Large intestine (tissue), 12 donors: ENCODE measurements around the gene CKMT2. TPM values are rescaled to one million over a fixed set of nuclear protein-coding genes. Genes with fewer than 3 reads are reported as not detected.

Experiments
- DNase-seq, 2 donors: peaks; one replicate each; pipeline versions ENCODE4 v3.0.0 to v3.0.0-alpha.2; 2013
- H3K27ac ChIP-seq: one replicate; pipeline ENCODE4 v1.5.1; 2013; ENCODE audit warnings: low read length
- H3K27me3 ChIP-seq: 2 replicates; pipeline ENCODE4 v1.6.1; 2013; ENCODE audit warnings: low read length; ENCODE audit not compliant: control insufficient read depth, insufficient read depth
- H3K36me3 ChIP-seq: 2 replicates; pipeline ENCODE4 v1.6.1; 2013; ENCODE audit warnings: low read length; ENCODE audit not compliant: control insufficient read depth, insufficient read depth
- H3K4me1 ChIP-seq: one replicate; pipeline ENCODE4 v1.6.1; 2013; ENCODE audit warnings: low read length; ENCODE audit not compliant: control insufficient read depth, insufficient read depth
- H3K4me3 ChIP-seq: one replicate; pipeline ENCODE4 v1.5.1; 2013; ENCODE audit warnings: low read length
- H3K9me3 ChIP-seq: one replicate; pipeline ENCODE4 v1.6.1; 2013; ENCODE audit warnings: mild to moderate bottlenecking, low read depth, low read length, moderate library complexity; ENCODE audit not compliant: control insufficient read depth
- WGBS: methylation state at CpG from one replicate; pipeline ENCODE4 v1.1.5; 2013; ENCODE audit warnings: low lambda C conversion rate; ENCODE audit not compliant: insufficient coverage; 5-methylcytosine and 5-hydroxymethylcytosine counted together
- long read RNA-seq, 11 donors: transcript quantifications; one replicate each; lab custom pipeline, GENCODE V29; 2026
- polyA plus RNA-seq: library from polyadenylated mRNA; unstranded; fragments of 120-200 nt; gene quantifications from one replicate; pipeline ENCODE4 v1.2.1, GENCODE V29; 2013

Gene CKMT2
- 2.7 TPM for polyA plus RNA-seq
- long read RNA-seq, donor 1 = 0 reads
- long read RNA-seq, donor 2 = 0 reads
- long read RNA-seq, donor 3 = 0 reads
- long read RNA-seq, donor 4 = 0 reads
- long read RNA-seq, donor 5 = 0 reads
- long read RNA-seq, donor 6 = 0 reads
- long read RNA-seq, donor 7 = 0 reads
- long read RNA-seq, donor 8, partial matches to known transcripts = 0 of 1 reads
- long read RNA-seq, donor 8, other reads (novel, unspliced or antisense) = 0 of 1 reads
- long read RNA-seq, donor 9 = 0 reads
- long read RNA-seq, donor 10, partial matches to known transcripts = 0 of 1 reads
- long read RNA-seq, donor 10, other reads (novel, unspliced or antisense) = 0 of 1 reads
- long read RNA-seq, donor 11 = 0 reads

GRCh38 chr5:81233080-81233634 is at the start of gene CKMT2:
TSS of gene CKMT2 (plus strand) at chr5:81233322. CDS start at chr5:81251133, 17,811 bp downstream.
- WGBS = no CpG with 5 or more reads among the region's 28 CpGs
- Histone ChIP-seq H3K36me3 (no peaks in the 10 kb centered on the region), H3K9me3 (no peaks in the 10 kb centered on the region), H3K4me3 (peak within 1 kb of the TSS; percentile 36), H3K27me3 (no peaks in the 10 kb centered on the region), H3K4me1 (peaks cover 5% of the 10 kb centered on the region), H3K27ac (no peak within 1 kb of the TSS)
- peak; percentile 37 to 76 for DNase-seq

GRCh38 chr5:81183811-81184748 is 49.0 kb upstream of the CKMT2 start:
- WGBS = no CpG with 5 or more reads among the region's 11 CpGs

GRCh38 chr5:81184749-81185110 is 48.4 kb upstream of the CKMT2 start:
- WGBS = 67% methylated on average over 1 of the region's 6 CpGs
- Histone ChIP-seq H3K9me3 (no peaks in the 10 kb centered on the region), H3K27me3 (no peaks in the 10 kb centered on the region), H3K36me3 (no peaks in the 10 kb centered on the region), H3K4me1 (no peaks in the 10 kb centered on the region), H3K27ac (no peak overlapping the region), H3K4me3 (no peak overlapping the region)
- no peak for DNase-seq

More at GRCh38 chr5:81183811-81184748, 49.0 kb upstream of the CKMT2 start:
- Histone ChIP-seq H3K27ac (no peak overlapping the region), H3K27me3 (no peaks in the 10 kb centered on the region), H3K36me3 (no peaks in the 10 kb centered on the region), H3K4me1 (no peaks in the 10 kb centered on the region), H3K9me3 (no peaks in the 10 kb centered on the region), H3K4me3 (no peak overlapping the region)
- no peak for DNase-seq

- WGBS = no CpG with 5 or more reads among the region's 6 CpGs
- no peaks in the 10 kb centered on the region for H3K9me3 ChIP-seq
- no peaks in the 10 kb centered on the region for H3K4me1 ChIP-seq
- H3K27ac ChIP-seq = no peak overlapping the region
- peak in 1 of 2 donors; percentile 29 for DNase-seq
- H3K36me3 ChIP-seq = no peaks in the 10 kb centered on the region
- no peak overlapping the region for H3K4me3 ChIP-seq
- no peaks in the 10 kb centered on the region for H3K27me3 ChIP-seq
Observed at GRCh38 chr5:81187885-81188284, 45.2 kb upstream of the CKMT2 start.

GRCh38 chr5:81188962-81189361 is 44.2 kb upstream of the CKMT2 start:
- no CpG with 5 or more reads among the region's 6 CpGs for WGBS

GRCh38 chr5:81189875-81190498 is 43.1 kb upstream of the CKMT2 start:
- Histone ChIP-seq H3K9me3 (no peaks in the 10 kb centered on the region), H3K27me3 (no peaks in the 10 kb centered on the region), H3K36me3 (no peaks in the 10 kb centered on the region), H3K4me3 (no peak overlapping the region), H3K27ac (no peak overlapping the region), H3K4me1 (no peaks in the 10 kb centered on the region)
- DNase-seq = no peak
- WGBS = no CpG with 5 or more reads among the region's 14 CpGs

More at GRCh38 chr5:81188962-81189361, 44.2 kb upstream of the CKMT2 start:
- H3K27me3 ChIP-seq = no peaks in the 10 kb centered on the region
- no peaks in the 10 kb centered on the region for H3K4me1 ChIP-seq
- no peak overlapping the region for H3K27ac ChIP-seq
- no peaks in the 10 kb centered on the region for H3K9me3 ChIP-seq
- DNase-seq = no peak
- H3K36me3 ChIP-seq = no peaks in the 10 kb centered on the region
- no peak overlapping the region for H3K4me3 ChIP-seq

- 91% methylated on average over 3 of the region's 9 CpGs for WGBS
- Histone ChIP-seq H3K36me3 (no peaks in the 10 kb centered on the region), H3K4me1 (no peaks in the 10 kb centered on the region), H3K9me3 (no peaks in the 10 kb centered on the region), H3K4me3 (no peak overlapping the region), H3K27ac (no peak overlapping the region), H3K27me3 (no peaks in the 10 kb centered on the region)
- DNase-seq = no peak
Observed at GRCh38 chr5:81191726-81192372, 41.3 kb upstream of the CKMT2 start.

- Histone ChIP-seq H3K27ac (no peak overlapping the region), H3K4me1 (no peaks in the 10 kb centered on the region), H3K36me3 (no peaks in the 10 kb centered on the region), H3K4me3 (no peak overlapping the region), H3K27me3 (no peaks in the 10 kb centered on the region), H3K9me3 (no peaks in the 10 kb centered on the region)
- no peak for DNase-seq
- no CpG with 5 or more reads among the region's 8 CpGs for WGBS
Observed at GRCh38 chr5:81192373-81192750, 40.8 kb upstream of the CKMT2 start.

GRCh38 chr5:81194633-81195334 is 38.3 kb upstream of the CKMT2 start:
- H3K4me1 ChIP-seq = no peaks in the 10 kb centered on the region
- WGBS = 80% methylated on average over 2 of the region's 31 CpGs
- no peak overlapping the region for H3K27ac ChIP-seq
- H3K4me3 ChIP-seq = no peak overlapping the region
- H3K36me3 ChIP-seq = no peaks in the 10 kb centered on the region
- peak; percentile 73 to 77 for DNase-seq
- H3K27me3 ChIP-seq = no peaks in the 10 kb centered on the region
- H3K9me3 ChIP-seq = no peaks in the 10 kb centered on the region
